Keratinocyte (primary cell): Measurements from ENCODE around the gene KCNF1. TPM values are rescaled to one million over a fixed set of nuclear protein-coding genes. Genes with fewer than 3 reads are reported as not detected.

ENCODE experiments used
- DNase-seq: peaks from one replicate; pipeline ENCODE4 v3.0.0-alpha.2; 2011; ENCODE audit warnings: low read depth, missing footprints, low spot score
- FAIRE-seq: peaks from 2 replicates; lab custom pipeline; 2011; peaks lifted over from hg19 to GRCh38; lab: Jason Lieb, UNC
- H2AFZ ChIP-seq: 2 replicates; pipeline ENCODE4 v1.6.0; 2012; ENCODE audit warnings: low read length, control low read depth, inconsistent platforms; ENCODE audit not compliant: control insufficient read depth
- H3K27ac ChIP-seq: 2 replicates; pipeline ENCODE4 v1.5.1; 2011; ENCODE audit warnings: low read length; ENCODE audit not compliant: control insufficient read depth, insufficient read depth
- H3K27me3 ChIP-seq: 3 replicates; pipeline ENCODE4 v1.6.0; 2011; ENCODE audit warnings: low read length; ENCODE audit not compliant: control insufficient read depth, insufficient read depth; ENCODE audit errors: extremely low read depth
- H3K36me3 ChIP-seq, 2 experiments: 2 replicates in 1 of 2; 3 replicates in 1 of 2; pipeline ENCODE4 v1.5.1; 2011; ENCODE audit warnings: low read length in 2 of 2, mild to moderate bottlenecking in 1 of 2; ENCODE audit not compliant: control insufficient read depth in 2 of 2, insufficient read depth in 2 of 2; ENCODE audit errors: extremely low read depth in 1 of 2
- H3K4me1 ChIP-seq: 3 replicates; pipeline ENCODE4 v1.5.1; 2011; ENCODE audit warnings: low read length; ENCODE audit not compliant: control insufficient read depth, insufficient read depth; ENCODE audit errors: extremely low read depth
- H3K4me2 ChIP-seq: 3 replicates; pipeline ENCODE4 v1.6.0; 2011; ENCODE audit warnings: low read depth, low read length; ENCODE audit not compliant: control insufficient read depth, insufficient read depth; ENCODE audit errors: extremely low read depth
- H3K4me3 ChIP-seq, 3 experiments: fragments of 200-600 bp in 1 of 3; sonication (generic) in 1 of 3; 2 replicates in 2 of 3; 3 replicates in 1 of 3; pipeline ENCODE4 v1.5.1; 2011 to 2016; ENCODE audit warnings: low read length in 3 of 3, mild to moderate bottlenecking in 3 of 3, control low read depth in 2 of 3, inconsistent platforms in 1 of 3, low read depth in 1 of 3, mixed read lengths in 1 of 3, mixed run types in 1 of 3, moderate library complexity in 1 of 3; ENCODE audit not compliant: control insufficient read depth in 2 of 3, insufficient read depth in 2 of 3; ENCODE audit errors: extremely low read depth in 1 of 3
- H3K79me2 ChIP-seq: 2 replicates; pipeline ENCODE4 v1.6.0; 2012; ENCODE audit warnings: low read length; ENCODE audit not compliant: control insufficient read depth, insufficient read depth
- H3K9ac ChIP-seq: 3 replicates; pipeline ENCODE4 v1.6.0; 2011; ENCODE audit warnings: low read length; ENCODE audit not compliant: control insufficient read depth, insufficient read depth; ENCODE audit errors: extremely low read depth
- H3K9me1 ChIP-seq: 3 replicates; pipeline ENCODE4 v1.6.0; 2011; ENCODE audit warnings: low read length; ENCODE audit not compliant: control insufficient read depth, insufficient read depth; ENCODE audit errors: extremely low read depth
- H3K9me3 ChIP-seq: 2 replicates; pipeline ENCODE4 v1.5.1; 2012; ENCODE audit warnings: low read depth, low read length; ENCODE audit not compliant: control insufficient read depth
- H4K20me1 ChIP-seq: 3 replicates; pipeline ENCODE4 v1.6.0; 2011; ENCODE audit warnings: low read length; ENCODE audit not compliant: control insufficient read depth, insufficient read depth; ENCODE audit errors: extremely low read depth
- CTCF ChIP-seq, 3 experiments: IDR thresholded peaks in 1 of 3; conservative IDR thresholded peaks in 1 of 3; optimal IDR thresholded peaks in 1 of 3; 2 replicates in 2 of 3; 3 replicates in 1 of 3; pipeline versions ENCODE3 to v1.5.1; 2011; ENCODE audit warnings: low read length in 3 of 3, mild to moderate bottlenecking in 3 of 3, moderate library complexity in 2 of 3, control low read depth in 1 of 3, inconsistent platforms in 1 of 3; ENCODE audit not compliant: insufficient read depth in 2 of 3; ENCODE audit errors: extremely low read depth in 1 of 3
- EZH2 ChIP-seq: IDR thresholded peaks from one replicate; pipeline ENCODE4 v1.6.1; 2012; ENCODE audit warnings: inconsistent platforms, mild to moderate bottlenecking, low read length, moderate library complexity
- dilution Hi-C: fragments of 300-500 bp; cut with MboI; formaldehyde crosslinking; loops from one replicate; pipeline ENCODE4 v1.7.0; 2020; ENCODE audit warnings: low sequenced_read_pairs; ENCODE audit not compliant: extremely low pct_ligation_motif_present
- polyA plus RNA-seq, 5 experiments: library from polyadenylated mRNA; depleted of rRNA in 3 of 5; stranded (reverse) in 3 of 5; stranded (forward) in 1 of 5; unstranded in 1 of 5; fragments of >200 nt; gene quantifications; 1 replicate in 1 of 5; 2 replicates in 3 of 5; 3 replicates in 1 of 5; pipeline versions ENCODE4 v1.2.1 to v1.2.3, GENCODE V29; 2011 to 2012; ENCODE audit warnings: missing spikeins in 2 of 5, low read depth in 1 of 5, low replicate concordance in 1 of 5

Gene KCNF1
- polyA plus RNA-seq, 1 donor (not counting 4 experiments of a cell fraction or from before 2014, with no cell fraction given) = 0.05 TPM

- dilution Hi-C loops = no loop called here
- no peak overlapping the region for H2AFZ ChIP-seq
- H3K27me3 ChIP-seq = peaks cover 10% of the 10 kb centered on the region
- no peak overlapping the region for H3K4me3 ChIP-seq
- H3K36me3 ChIP-seq = no peaks in the 10 kb centered on the region
- no peak overlapping the region for H3K4me2 ChIP-seq
- no peak for DNase-seq
- no peaks in the 10 kb centered on the region for H3K9me3 ChIP-seq
- no peak overlapping the region for H3K27ac ChIP-seq
- H4K20me1 ChIP-seq = no peaks in the 10 kb centered on the region
- no peak overlapping the region for H3K9ac ChIP-seq
- H3K4me1 ChIP-seq = no peaks in the 10 kb centered on the region
- TF ChIP-seq EZH2 (no peak), CTCF (optimal IDR thresholded peaks at IDR 0.05 in 1 of 3, IDR thresholded peaks at IDR 0.05 in 1 of 3, conservative IDR thresholded peaks at IDR 0.05 in 1 of 3; ENCODE audit: extremely low read depth in 1 of 3, insufficient read depth in 2 of 3, low read length in 3 of 3) (no peak)
- H3K79me2 ChIP-seq = no peaks in the 10 kb centered on the region
- H3K9me1 ChIP-seq = no peaks in the 10 kb centered on the region
- no peak for FAIRE-seq
These were observed 20.3 kb upstream of the KCNF1 start for GRCh38 chr2:10891390-10891789.

GRCh38 chr2:10891848-10892247 lies 19.9 kb upstream of the KCNF1 start:
- no peak for DNase-seq
- no peak overlapping the region for H3K27ac ChIP-seq
- no peaks in the 10 kb centered on the region for H3K9me1 ChIP-seq
- H3K36me3 ChIP-seq = no peaks in the 10 kb centered on the region
- H3K9me3 ChIP-seq = no peaks in the 10 kb centered on the region
- no peak overlapping the region for H2AFZ ChIP-seq
- no peak overlapping the region for H3K4me2 ChIP-seq
- H3K9ac ChIP-seq = no peak overlapping the region
- H3K4me1 ChIP-seq = no peaks in the 10 kb centered on the region
- no peak for TF ChIP-seq EZH2
- no peak for TF ChIP-seq CTCF (optimal IDR thresholded peaks at IDR 0.05 in 1 of 3, IDR thresholded peaks at IDR 0.05 in 1 of 3, conservative IDR thresholded peaks at IDR 0.05 in 1 of 3; ENCODE audit: extremely low read depth in 1 of 3, insufficient read depth in 2 of 3, low read length in 3 of 3)
- FAIRE-seq = no peak
- peaks cover 10% of the 10 kb centered on the region for H3K27me3 ChIP-seq
- no peaks in the 10 kb centered on the region for H3K79me2 ChIP-seq
- dilution Hi-C loops = no loop called here
- H4K20me1 ChIP-seq = no peaks in the 10 kb centered on the region
- no peak overlapping the region for H3K4me3 ChIP-seq
